Panc1 (cell line): ENCODE measurements around the gene OAF. TPM values are rescaled to one million over a fixed set of nuclear protein-coding genes. Genes with fewer than 3 reads are reported as not detected.

Source experiments
- ATAC-seq: fragments of 200-7000 bp; cut with Tn5 transposase; 2 replicates; pipeline ENCODE4 v1.9.1; 2020; ENCODE audit warnings: mild to moderate bottlenecking, moderate library complexity
- BruUV-seq: library from RNA; stranded (reverse); fragments of 400-500 nt; replicated peaks from 2 replicates; lab custom pipeline; 2021; lab: Mats Ljungman, UMichigan
- CTCF ChIA-PET: fragments of 300-600 bp; sonication (Branson Sonifier 250); formaldehyde crosslinking; loops from one replicate; lab custom pipeline; 2022; ENCODE audit warnings: antibody characterized with exemption; lab: Charles Lee
- POLR2A ChIA-PET: fragments of 300-600 bp; sonication (Branson Sonifier 250); formaldehyde crosslinking; loops from one replicate; lab custom pipeline; 2022; ENCODE audit warnings: antibody characterized with exemption; lab: Charles Lee
- DNase-seq: peaks from one replicate; pipeline ENCODE4 v3.0.0-alpha.2; 2010; ENCODE audit warnings: low read depth, low spot score
- H3K27ac ChIP-seq: 2 replicates; pipeline ENCODE4 v1.5.1; 2011; ENCODE audit warnings: mild to moderate bottlenecking, low read length, inconsistent platforms
- H3K27me3 ChIP-seq: fragments of 200-500 bp; sonication (Bioruptor generic); 2 replicates; pipeline ENCODE4 v1.6.0; 2014; ENCODE audit warnings: low read length, inconsistent platforms; ENCODE audit not compliant: control insufficient read depth, insufficient read depth
- H3K36me3 ChIP-seq: fragments of 200-500 bp; sonication (Bioruptor generic); 2 replicates; pipeline ENCODE4 v1.5.1; 2014; ENCODE audit warnings: inconsistent platforms, mild to moderate bottlenecking, low read length, moderate library complexity; ENCODE audit not compliant: control insufficient read depth, insufficient read depth
- H3K4me1 ChIP-seq: 2 replicates; pipeline ENCODE4 v1.5.1; 2011; ENCODE audit warnings: inconsistent platforms, mild to moderate bottlenecking, low read length, moderate library complexity; ENCODE audit not compliant: control insufficient read depth, insufficient read depth
- H3K4me3 ChIP-seq, 2 experiments: 2 replicates each; pipeline ENCODE4 v1.5.1; 2011 to 2012; ENCODE audit warnings: low read depth in 2 of 2, low read length in 2 of 2, mild to moderate bottlenecking in 2 of 2, inconsistent platforms in 1 of 2, moderate library complexity in 1 of 2
- H3K9me3 ChIP-seq: fragments of 200-500 bp; sonication (Bioruptor generic); 2 replicates; pipeline ENCODE4 v1.5.1; 2014; ENCODE audit warnings: low read depth, mild to moderate bottlenecking, inconsistent platforms, low read length, moderate library complexity; ENCODE audit not compliant: control insufficient read depth, insufficient read depth
- POLR2AphosphoS5 ChIP-seq: IDR thresholded peaks from 2 replicates; pipeline ENCODE4 v1.6.1; 2012; ENCODE audit warnings: mild to moderate bottlenecking, low read depth, low read length, moderate library complexity
- SIN3A ChIP-seq: IDR thresholded peaks from 2 replicates; pipeline ENCODE4 v1.6.1; 2012; ENCODE audit warnings: low read depth, mild to moderate bottlenecking, low read length, moderate library complexity, borderline replicate concordance; ENCODE audit not compliant: insufficient read depth
- TCF7L2 ChIP-seq: IDR thresholded peaks from 2 replicates; pipeline ENCODE4 v1.6.1; 2011; ENCODE audit warnings: mild to moderate bottlenecking, low read depth, low read length, inconsistent platforms
- in situ Hi-C: cut with HindIII; loops from 2 replicates; pipeline ENCODE4 v1.10.0; 2016; ENCODE audit warnings: low sequenced_read_pairs, low pct_unique_long_range_greater_than_20kb
- intact Hi-C: fragments of 100-400 bp; cut with micrococcal nuclease; formaldehyde crosslinking; loops from one replicate; pipeline ENCODE4 v1.10.0; 2022; ENCODE audit not compliant: unreplicated experiment
- total RNA-seq: library from RNA; stranded (reverse); gene quantifications from one replicate; pipeline ENCODE4 v1.2.1, GENCODE V29; 2021; ENCODE audit not compliant: unreplicated experiment
- TF ChIP-seq, protein P1 (sequence below), 2 experiments: IDR thresholded peaks; 2 replicates each; pipeline ENCODE4 v1.6.1; 2011 to 2012; ENCODE audit warnings: low read depth in 2 of 2, control low read depth in 1 of 2, low read length in 1 of 2, mild to moderate bottlenecking in 1 of 2, moderate library complexity in 1 of 2; ENCODE audit not compliant: insufficient read depth in 1 of 2
- TF ChIP-seq, protein P2 (sequence below): fragments of 450-650 bp; IDR thresholded peaks from 2 replicates; pipeline ENCODE4 v1.5.1; 2017; ENCODE audit warnings: mild to moderate bottlenecking

OAF gene
- total RNA-seq, 1 experiment from 2014 or later = 13.7 TPM

DNA sequence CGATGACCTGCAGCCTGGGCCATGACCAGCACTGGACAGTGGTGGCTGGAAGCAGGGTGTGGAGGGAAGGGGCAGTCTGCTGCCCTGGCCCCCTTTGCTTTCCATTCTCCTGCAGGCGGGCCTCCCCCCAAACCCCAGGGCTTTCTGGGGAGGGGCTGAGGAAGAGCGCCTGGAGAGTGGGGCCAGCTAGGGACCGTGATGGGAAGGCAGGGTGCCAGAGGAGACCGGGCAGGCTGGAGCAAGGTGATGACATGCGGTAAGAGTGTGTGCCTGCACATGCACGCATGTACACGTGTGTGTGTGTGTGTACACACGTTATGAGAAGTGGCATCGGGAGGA is 7.8 kb downstream of the OAF start:
- in situ Hi-C loops = no loop called here
- DNase-seq = no peak
- no peaks in the 10 kb centered on the region for H3K9me3 ChIP-seq
- BruUV-seq = no TSS peak
- no peak overlapping the region for H3K4me3 ChIP-seq
- no peak for ATAC-seq
- no peaks in the 10 kb centered on the region for H3K36me3 ChIP-seq
- ChIA-PET CTCF (no interaction called here), POLR2A (no interaction called here)
- no peaks in the 10 kb centered on the region; the same call in 1 of the 2 replicates for H3K4me1 ChIP-seq
- intact Hi-C loops = no loop called here
- TF ChIP-seq, protein P1, sequence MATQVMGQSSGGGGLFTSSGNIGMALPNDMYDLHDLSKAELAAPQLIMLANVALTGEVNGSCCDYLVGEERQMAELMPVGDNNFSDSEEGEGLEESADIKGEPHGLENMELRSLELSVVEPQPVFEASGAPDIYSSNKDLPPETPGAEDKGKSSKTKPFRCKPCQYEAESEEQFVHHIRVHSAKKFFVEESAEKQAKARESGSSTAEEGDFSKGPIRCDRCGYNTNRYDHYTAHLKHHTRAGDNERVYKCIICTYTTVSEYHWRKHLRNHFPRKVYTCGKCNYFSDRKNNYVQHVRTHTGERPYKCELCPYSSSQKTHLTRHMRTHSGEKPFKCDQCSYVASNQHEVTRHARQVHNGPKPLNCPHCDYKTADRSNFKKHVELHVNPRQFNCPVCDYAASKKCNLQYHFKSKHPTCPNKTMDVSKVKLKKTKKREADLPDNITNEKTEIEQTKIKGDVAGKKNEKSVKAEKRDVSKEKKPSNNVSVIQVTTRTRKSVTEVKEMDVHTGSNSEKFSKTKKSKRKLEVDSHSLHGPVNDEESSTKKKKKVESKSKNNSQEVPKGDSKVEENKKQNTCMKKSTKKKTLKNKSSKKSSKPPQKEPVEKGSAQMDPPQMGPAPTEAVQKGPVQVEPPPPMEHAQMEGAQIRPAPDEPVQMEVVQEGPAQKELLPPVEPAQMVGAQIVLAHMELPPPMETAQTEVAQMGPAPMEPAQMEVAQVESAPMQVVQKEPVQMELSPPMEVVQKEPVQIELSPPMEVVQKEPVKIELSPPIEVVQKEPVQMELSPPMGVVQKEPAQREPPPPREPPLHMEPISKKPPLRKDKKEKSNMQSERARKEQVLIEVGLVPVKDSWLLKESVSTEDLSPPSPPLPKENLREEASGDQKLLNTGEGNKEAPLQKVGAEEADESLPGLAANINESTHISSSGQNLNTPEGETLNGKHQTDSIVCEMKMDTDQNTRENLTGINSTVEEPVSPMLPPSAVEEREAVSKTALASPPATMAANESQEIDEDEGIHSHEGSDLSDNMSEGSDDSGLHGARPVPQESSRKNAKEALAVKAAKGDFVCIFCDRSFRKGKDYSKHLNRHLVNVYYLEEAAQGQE (IDR thresholded peaks at IDR 0.05; ENCODE audit: insufficient read depth in 1 of 2, low read depth in 2 of 2, low read length in 1 of 2) = no peak
- no peak for TF ChIP-seq POLR2AphosphoS5
- TF ChIP-seq, protein P2, sequence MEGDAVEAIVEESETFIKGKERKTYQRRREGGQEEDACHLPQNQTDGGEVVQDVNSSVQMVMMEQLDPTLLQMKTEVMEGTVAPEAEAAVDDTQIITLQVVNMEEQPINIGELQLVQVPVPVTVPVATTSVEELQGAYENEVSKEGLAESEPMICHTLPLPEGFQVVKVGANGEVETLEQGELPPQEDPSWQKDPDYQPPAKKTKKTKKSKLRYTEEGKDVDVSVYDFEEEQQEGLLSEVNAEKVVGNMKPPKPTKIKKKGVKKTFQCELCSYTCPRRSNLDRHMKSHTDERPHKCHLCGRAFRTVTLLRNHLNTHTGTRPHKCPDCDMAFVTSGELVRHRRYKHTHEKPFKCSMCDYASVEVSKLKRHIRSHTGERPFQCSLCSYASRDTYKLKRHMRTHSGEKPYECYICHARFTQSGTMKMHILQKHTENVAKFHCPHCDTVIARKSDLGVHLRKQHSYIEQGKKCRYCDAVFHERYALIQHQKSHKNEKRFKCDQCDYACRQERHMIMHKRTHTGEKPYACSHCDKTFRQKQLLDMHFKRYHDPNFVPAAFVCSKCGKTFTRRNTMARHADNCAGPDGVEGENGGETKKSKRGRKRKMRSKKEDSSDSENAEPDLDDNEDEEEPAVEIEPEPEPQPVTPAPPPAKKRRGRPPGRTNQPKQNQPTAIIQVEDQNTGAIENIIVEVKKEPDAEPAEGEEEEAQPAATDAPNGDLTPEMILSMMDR = no peak
- TF ChIP-seq TCF7L2 = no peak
- TF ChIP-seq SIN3A = no peak
- no peak overlapping the region for H3K27ac ChIP-seq
- 0 out of 2 replicates have a peak, but pooled peaks cover 2% of the 10 kb centered on the region for H3K27me3 ChIP-seq

DNA sequence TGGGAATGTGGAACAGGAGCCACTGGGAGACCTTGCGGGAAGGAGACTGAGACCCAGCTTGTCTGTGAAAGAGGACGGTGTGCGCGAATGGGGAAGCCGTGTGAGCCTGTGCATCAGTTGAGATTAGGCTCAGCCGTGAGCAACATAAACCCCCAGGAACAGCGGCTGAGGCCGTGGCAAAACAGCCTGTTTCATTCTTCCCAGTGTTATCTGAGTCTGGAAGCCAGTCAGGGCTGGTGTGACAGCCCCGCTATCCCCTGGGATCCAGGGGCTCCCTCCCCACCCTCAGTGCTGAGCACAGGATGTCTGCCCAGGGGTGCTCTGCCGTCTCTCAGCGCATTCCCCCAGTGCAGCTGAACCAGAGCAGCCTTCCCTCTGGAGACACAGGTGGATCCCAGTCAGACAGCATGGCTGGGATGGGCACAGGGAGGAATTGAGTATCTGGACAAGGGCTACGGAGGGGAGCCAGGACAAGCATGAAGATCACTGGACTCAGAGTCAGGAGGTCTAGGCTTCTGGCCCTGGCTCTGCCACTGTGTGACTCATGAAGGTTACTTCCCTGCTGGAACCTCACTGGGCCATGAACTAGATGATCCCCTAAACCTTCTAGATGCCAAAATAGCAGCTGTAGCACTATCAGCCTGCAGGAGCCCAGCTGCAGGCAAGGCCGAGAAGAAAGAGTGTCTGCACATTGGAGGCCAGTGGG is 8.6 kb downstream of the OAF start:
- Histone ChIP-seq H3K4me3 (no peak overlapping the region), H3K27me3 (0 out of 2 replicates have a peak, but pooled peaks cover 2% of the 10 kb centered on the region), H3K27ac (no peak overlapping the region), H3K9me3 (no peaks in the 10 kb centered on the region), H3K36me3 (no peaks in the 10 kb centered on the region), H3K4me1 (no peaks in the 10 kb centered on the region; the same call in 1 of the 2 replicates)
- in situ Hi-C loops (no loop called here), intact Hi-C loops (no loop called here)
- TF ChIP-seq POLR2AphosphoS5 = no peak
- TF ChIP-seq, protein P1 (IDR thresholded peaks at IDR 0.05; ENCODE audit: insufficient read depth in 1 of 2, low read depth in 2 of 2, low read length in 1 of 2) = no peak
- TF ChIP-seq TCF7L2 = no peak
- TF ChIP-seq, protein P2 = no peak
- no peak for TF ChIP-seq SIN3A
- DNase-seq (no peak), ATAC-seq (no peak)
- no TSS peak for BruUV-seq
- ChIA-PET POLR2A (no interaction called here), CTCF (no interaction called here)
